ENCODE measurements around the gene SPDYE4.

DNA sequence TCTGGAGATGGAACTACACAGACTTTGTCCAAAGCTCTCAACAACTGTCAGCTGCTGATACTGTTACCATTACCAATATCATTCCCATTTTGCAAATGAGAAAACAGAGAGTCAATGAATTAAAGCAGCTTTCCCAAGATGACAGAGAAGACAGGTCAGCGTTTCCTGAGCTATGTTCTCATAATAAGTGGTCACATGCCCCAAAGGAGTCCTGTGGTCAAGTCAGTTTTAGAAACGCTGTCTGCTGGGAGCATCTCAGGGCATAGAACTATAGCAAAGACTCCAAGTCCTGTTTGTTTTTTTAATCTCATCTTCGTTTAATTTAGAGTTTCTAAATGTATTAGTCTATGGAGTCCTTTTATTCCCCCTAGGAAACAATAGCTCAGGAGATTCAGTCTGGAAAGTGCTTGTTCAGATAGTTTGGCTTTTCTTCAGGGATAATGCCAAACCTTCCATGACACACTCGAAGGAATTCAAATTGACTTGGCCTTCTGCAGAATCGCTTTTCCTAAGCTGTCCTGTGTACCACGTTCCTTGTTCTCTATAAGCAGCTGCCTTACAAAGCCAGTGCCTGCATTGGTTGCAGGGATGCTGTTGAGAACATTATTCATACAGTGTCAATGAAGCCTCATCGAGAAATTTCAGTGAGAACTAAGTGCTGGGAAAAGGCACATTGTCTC lies 25.8 kb downstream of the SPDYE4 start:
- TF ChIP-seq, protein P1, sequence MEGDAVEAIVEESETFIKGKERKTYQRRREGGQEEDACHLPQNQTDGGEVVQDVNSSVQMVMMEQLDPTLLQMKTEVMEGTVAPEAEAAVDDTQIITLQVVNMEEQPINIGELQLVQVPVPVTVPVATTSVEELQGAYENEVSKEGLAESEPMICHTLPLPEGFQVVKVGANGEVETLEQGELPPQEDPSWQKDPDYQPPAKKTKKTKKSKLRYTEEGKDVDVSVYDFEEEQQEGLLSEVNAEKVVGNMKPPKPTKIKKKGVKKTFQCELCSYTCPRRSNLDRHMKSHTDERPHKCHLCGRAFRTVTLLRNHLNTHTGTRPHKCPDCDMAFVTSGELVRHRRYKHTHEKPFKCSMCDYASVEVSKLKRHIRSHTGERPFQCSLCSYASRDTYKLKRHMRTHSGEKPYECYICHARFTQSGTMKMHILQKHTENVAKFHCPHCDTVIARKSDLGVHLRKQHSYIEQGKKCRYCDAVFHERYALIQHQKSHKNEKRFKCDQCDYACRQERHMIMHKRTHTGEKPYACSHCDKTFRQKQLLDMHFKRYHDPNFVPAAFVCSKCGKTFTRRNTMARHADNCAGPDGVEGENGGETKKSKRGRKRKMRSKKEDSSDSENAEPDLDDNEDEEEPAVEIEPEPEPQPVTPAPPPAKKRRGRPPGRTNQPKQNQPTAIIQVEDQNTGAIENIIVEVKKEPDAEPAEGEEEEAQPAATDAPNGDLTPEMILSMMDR (IDR thresholded peaks at IDR 0.05): no peak
- no peak for TF ChIP-seq EZH2 (IDR thresholded peaks at IDR 0.05; ENCODE audit: borderline replicate concordance, insufficient read depth, low read depth, low read length, poor library complexity, severe bottlenecking)
